HCT116 (cell line): ENCODE results near the gene NBAS. TPM values are rescaled to one million over a fixed set of nuclear protein-coding genes. Genes with fewer than 3 reads are reported as not detected.

Source experiments
- ATAC-seq: fragments of 200-7000 bp; cut with Tn5 transposase; 2 replicates; pipeline ENCODE4 v1.9.1; 2020; ENCODE audit warnings: mild to moderate bottlenecking, moderate library complexity
- BruUV-seq: library from RNA; stranded (reverse); fragments of 400-500 nt; replicated peaks from 2 replicates; lab custom pipeline; 2021; lab: Mats Ljungman, UMichigan
- CTCF ChIA-PET: fragments of 300-600 bp; sonication (Branson Sonifier 250); formaldehyde crosslinking; loops from one replicate; lab custom pipeline; 2021; ENCODE audit warnings: antibody characterized with exemption; lab: Charles Lee
- POLR2A ChIA-PET: fragments of 300-600, 350-600 bp; sonication (Branson Sonifier 250); formaldehyde crosslinking; loops from one replicate; lab custom pipeline; 2021; ENCODE audit warnings: antibody characterized with exemption; lab: Charles Lee
- RAD21 ChIA-PET, 2 experiments: fragments of 300-600 bp; sonication (Branson Sonifier 250); formaldehyde crosslinking; loops; one replicate each; lab custom pipeline; 2023; ENCODE audit warnings: low total read pairs in 2 of 2; ENCODE audit not compliant: uncharacterized antibody in 2 of 2, unreplicated experiment in 2 of 2, low non-redundant PET in 1 of 2; lab: Charles Lee
- DNase-seq: peaks from one replicate; pipeline ENCODE4 v3.0.0-alpha.2; 2010; ENCODE audit warnings: low read depth, low spot score
- H2AFZ ChIP-seq: fragments of 200-600 bp; shearing (Covaris generic), sonication (generic); 2 replicates; pipeline ENCODE4 v1.6.1; 2017; ENCODE audit warnings: low read depth, mixed run types, mixed read lengths, antibody characterized with exemption, low read length; ENCODE audit not compliant: poor library complexity, severe bottlenecking
- H3K27ac ChIP-seq: 2 replicates; pipeline ENCODE4 v1.5.1; 2012; ENCODE audit warnings: low read depth, low read length
- H3K27me3 ChIP-seq: fragments of 200-600 bp; sonication (generic); 2 replicates; pipeline ENCODE4 v1.6.1; 2016; ENCODE audit warnings: mixed run types, low read length, mixed read lengths; ENCODE audit not compliant: insufficient read depth
- H3K36me3 ChIP-seq, 2 experiments: fragments of 200-500 bp in 1 of 2; fragments of 200-600 bp in 1 of 2; sonication (Bioruptor generic) in 1 of 2; sonication (generic) in 1 of 2; 2 replicates each; pipeline versions ENCODE4 v1.5.1 to v1.6.1; 2014 to 2016; ENCODE audit warnings: low read length in 2 of 2, inconsistent platforms in 1 of 2, mixed read lengths in 1 of 2, mixed run types in 1 of 2; ENCODE audit not compliant: insufficient read depth in 2 of 2, control insufficient read depth in 1 of 2
- H3K4me1 ChIP-seq, 2 experiments: fragments of 200-600 bp in 1 of 2; sonication (generic) in 1 of 2; 2 replicates each; pipeline versions ENCODE4 v1.5.1 to v1.6.1; 2012 to 2017; ENCODE audit warnings: low read length in 2 of 2, inconsistent platforms in 1 of 2, mild to moderate bottlenecking in 1 of 2, mixed read lengths in 1 of 2, mixed run types in 1 of 2, moderate library complexity in 1 of 2; ENCODE audit not compliant: insufficient read depth in 2 of 2, control insufficient read depth in 1 of 2
- H3K4me2 ChIP-seq: fragments of 200-600 bp; sonication (generic); 2 replicates; pipeline ENCODE4 v1.6.1; 2017; ENCODE audit warnings: mixed run types, low read length, mixed read lengths
- H3K4me3 ChIP-seq, 2 experiments: fragments of 200-600 bp in 1 of 2; sonication (generic) in 1 of 2; replicated peaks in 1 of 2; 2 replicates each; pipeline ENCODE4 v1.5.1; 2011 to 2016; ENCODE audit warnings: low read length in 2 of 2, control low read depth in 1 of 2, low read depth in 1 of 2, mild to moderate bottlenecking in 1 of 2, mixed read lengths in 1 of 2, mixed run types in 1 of 2
- H3K79me2 ChIP-seq: fragments of 200-600 bp; sonication (generic); 2 replicates; pipeline ENCODE4 v1.6.1; 2017; ENCODE audit warnings: mild to moderate bottlenecking, mixed run types, low read length, moderate library complexity, mixed read lengths; ENCODE audit not compliant: insufficient read depth
- H3K9ac ChIP-seq: fragments of 200-600 bp; sonication (generic); 2 replicates; pipeline ENCODE4 v1.6.1; 2016; ENCODE audit warnings: low read length, mixed read lengths
- H3K9me2 ChIP-seq: fragments of 200-600 bp; sonication (generic), shearing (Covaris generic); 2 replicates; pipeline ENCODE4 v1.6.1; 2017; ENCODE audit warnings: mixed run types, mild to moderate bottlenecking, moderate library complexity; ENCODE audit not compliant: insufficient read depth
- H3K9me3 ChIP-seq, 2 experiments: fragments of 200-500 bp in 1 of 2; fragments of 200-600 bp in 1 of 2; sonication (Bioruptor generic) in 1 of 2; sonication (generic) in 1 of 2; 2 replicates each; pipeline ENCODE4 v1.6.1; 2014 to 2017; ENCODE audit warnings: low read length in 2 of 2, mixed read lengths in 2 of 2, inconsistent platforms in 1 of 2, low read depth in 1 of 2, mild to moderate bottlenecking in 1 of 2, mixed run types in 1 of 2, moderate library complexity in 1 of 2; ENCODE audit not compliant: control insufficient read depth in 1 of 2, insufficient read depth in 1 of 2
- H4K20me1 ChIP-seq: fragments of 200-600 bp; sonication (generic), shearing (Covaris generic); 2 replicates; pipeline ENCODE4 v1.6.1; 2017; ENCODE audit warnings: mixed run types, mild to moderate bottlenecking, moderate library complexity; ENCODE audit not compliant: insufficient read depth
- CBX3 ChIP-seq: IDR thresholded peaks from 2 replicates; pipeline ENCODE4 v1.6.1; 2012; ENCODE audit warnings: low read depth
- CEBPB ChIP-seq: IDR thresholded peaks from 2 replicates; pipeline ENCODE4 v1.6.1; 2012; ENCODE audit warnings: low read depth
- EGR1 ChIP-seq: IDR thresholded peaks from 2 replicates; pipeline ENCODE4 v1.6.1; 2012; ENCODE audit warnings: low read depth
- EZH2 ChIP-seq: fragments of 200-600 bp; sonication (generic); IDR thresholded peaks from 2 replicates; pipeline ENCODE4 v1.6.1; 2017; ENCODE audit warnings: antibody characterized with exemption, mixed run types
- EZH2phosphoT487 ChIP-seq: fragments of 200-600 bp; IDR thresholded peaks from 2 replicates; pipeline ENCODE4 v1.6.1; 2018; ENCODE audit warnings: antibody characterized with exemption, borderline replicate concordance
- FOSL1 ChIP-seq: IDR thresholded peaks from 2 replicates; pipeline ENCODE4 v1.6.1; 2012; ENCODE audit warnings: low read depth
- POLR2A ChIP-seq: IDR thresholded peaks from 2 replicates; pipeline ENCODE4 v1.7.0; 2011; ENCODE audit warnings: borderline replicate concordance; ENCODE audit not compliant: insufficient read depth, insufficient read length; ENCODE audit errors: extremely low read depth
- POLR2AphosphoS5 ChIP-seq: IDR thresholded peaks from 2 replicates; pipeline ENCODE4 v1.6.1; 2011; ENCODE audit warnings: mild to moderate bottlenecking, low read depth, low read length, moderate library complexity
- SRF ChIP-seq: IDR thresholded peaks from 2 replicates; pipeline ENCODE4 v1.6.1; 2012; ENCODE audit warnings: low read depth
- ZFX ChIP-seq: fragments of 450-650 bp; IDR thresholded peaks from 2 replicates; pipeline ENCODE4 v1.6.1; 2017
- ZNF274 ChIP-seq: fragments of 200-500 bp; sonication (Bioruptor generic); IDR thresholded peaks from 2 replicates; pipeline ENCODE4 v1.6.1; 2014; ENCODE audit warnings: mild to moderate bottlenecking, low read depth, low read length, inconsistent platforms
- intact Hi-C: fragments of 100-400 bp; cut with micrococcal nuclease; formaldehyde crosslinking; loops from 2 replicates; pipeline ENCODE4 v1.10.0; 2022
- total RNA-seq: library from RNA; stranded (reverse); gene quantifications from one replicate; pipeline ENCODE4 v1.2.1, GENCODE V29; 2021; ENCODE audit not compliant: unreplicated experiment
- TF ChIP-seq, protein P1 (sequence below), 3 experiments: fragments of 200-600 bp in 1 of 3; sonication (generic) in 1 of 3; IDR thresholded peaks in 2 of 3; conservative IDR thresholded peaks in 1 of 3; 2 replicates each; pipeline ENCODE4 v1.5.1; 2012 to 2017; ENCODE audit warnings: low read depth in 2 of 3, low read length in 2 of 3, antibody characterized with exemption in 1 of 3, borderline replicate concordance in 1 of 3, control low read depth in 1 of 3, mild to moderate bottlenecking in 1 of 3, mixed read lengths in 1 of 3, mixed run types in 1 of 3, moderate library complexity in 1 of 3; ENCODE audit not compliant: insufficient read depth in 1 of 3
- TF ChIP-seq, protein P2 (sequence below): IDR thresholded peaks from 2 replicates; pipeline ENCODE4 v1.6.1; 2012; ENCODE audit warnings: low read depth
- TF ChIP-seq, protein P3 (sequence below): IDR thresholded peaks from 2 replicates; pipeline ENCODE4 v1.6.1; 2012
- TF ChIP-seq, protein P4 (sequence below): IDR thresholded peaks from 2 replicates; pipeline ENCODE4 v1.6.1; 2011; ENCODE audit warnings: mild to moderate bottlenecking, low read length, moderate library complexity; ENCODE audit not compliant: insufficient replicate concordance; ENCODE audit errors: extremely low read depth

The NBAS gene
- total RNA-seq, 1 experiment from 2014 or later = 32.8 TPM

DNA sequence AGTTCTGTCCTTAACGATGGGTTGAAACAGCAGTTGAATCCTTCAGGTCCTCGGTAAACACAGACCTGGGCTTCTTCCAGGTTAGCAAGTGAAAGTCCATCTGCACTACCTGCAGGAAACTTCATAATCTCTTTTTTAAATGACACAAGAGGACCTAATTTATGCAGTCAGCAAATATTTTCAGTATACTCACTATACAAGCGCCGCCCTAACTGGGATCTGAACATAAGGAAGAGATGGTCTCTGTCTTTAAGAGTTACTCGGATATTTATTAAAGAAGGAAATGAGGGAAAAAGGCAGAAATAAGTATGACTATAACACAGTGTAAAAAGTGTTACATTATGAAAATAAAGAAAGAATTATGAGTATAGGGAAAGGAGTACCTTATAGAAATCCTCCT is 103.3 kb downstream of the NBAS start:
- H3K9me2 ChIP-seq = no peaks in the 10 kb centered on the region
- no peaks in the 10 kb centered on the region for H4K20me1 ChIP-seq
- POLR2A ChIA-PET = no interaction called here
- H3K27ac ChIP-seq = no peak overlapping the region
- TF ChIP-seq POLR2A (no peak), ZFX (no peak), SRF (no peak), EZH2phosphoT487 (no peak), CBX3 (no peak), EZH2 (no peak), EGR1 (no peak), CEBPB (no peak), FOSL1 (no peak), ZNF274 (no peak), POLR2AphosphoS5 (no peak)
- TF ChIP-seq, protein P1, sequence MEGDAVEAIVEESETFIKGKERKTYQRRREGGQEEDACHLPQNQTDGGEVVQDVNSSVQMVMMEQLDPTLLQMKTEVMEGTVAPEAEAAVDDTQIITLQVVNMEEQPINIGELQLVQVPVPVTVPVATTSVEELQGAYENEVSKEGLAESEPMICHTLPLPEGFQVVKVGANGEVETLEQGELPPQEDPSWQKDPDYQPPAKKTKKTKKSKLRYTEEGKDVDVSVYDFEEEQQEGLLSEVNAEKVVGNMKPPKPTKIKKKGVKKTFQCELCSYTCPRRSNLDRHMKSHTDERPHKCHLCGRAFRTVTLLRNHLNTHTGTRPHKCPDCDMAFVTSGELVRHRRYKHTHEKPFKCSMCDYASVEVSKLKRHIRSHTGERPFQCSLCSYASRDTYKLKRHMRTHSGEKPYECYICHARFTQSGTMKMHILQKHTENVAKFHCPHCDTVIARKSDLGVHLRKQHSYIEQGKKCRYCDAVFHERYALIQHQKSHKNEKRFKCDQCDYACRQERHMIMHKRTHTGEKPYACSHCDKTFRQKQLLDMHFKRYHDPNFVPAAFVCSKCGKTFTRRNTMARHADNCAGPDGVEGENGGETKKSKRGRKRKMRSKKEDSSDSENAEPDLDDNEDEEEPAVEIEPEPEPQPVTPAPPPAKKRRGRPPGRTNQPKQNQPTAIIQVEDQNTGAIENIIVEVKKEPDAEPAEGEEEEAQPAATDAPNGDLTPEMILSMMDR (IDR thresholded peaks at IDR 0.05 in 2 of 3, conservative IDR thresholded peaks at IDR 0.05 in 1 of 3; ENCODE audit: borderline replicate concordance in 1 of 3, insufficient read depth in 1 of 3, low read depth in 2 of 3, low read length in 2 of 3) = no peak
- TF ChIP-seq, protein P2, sequence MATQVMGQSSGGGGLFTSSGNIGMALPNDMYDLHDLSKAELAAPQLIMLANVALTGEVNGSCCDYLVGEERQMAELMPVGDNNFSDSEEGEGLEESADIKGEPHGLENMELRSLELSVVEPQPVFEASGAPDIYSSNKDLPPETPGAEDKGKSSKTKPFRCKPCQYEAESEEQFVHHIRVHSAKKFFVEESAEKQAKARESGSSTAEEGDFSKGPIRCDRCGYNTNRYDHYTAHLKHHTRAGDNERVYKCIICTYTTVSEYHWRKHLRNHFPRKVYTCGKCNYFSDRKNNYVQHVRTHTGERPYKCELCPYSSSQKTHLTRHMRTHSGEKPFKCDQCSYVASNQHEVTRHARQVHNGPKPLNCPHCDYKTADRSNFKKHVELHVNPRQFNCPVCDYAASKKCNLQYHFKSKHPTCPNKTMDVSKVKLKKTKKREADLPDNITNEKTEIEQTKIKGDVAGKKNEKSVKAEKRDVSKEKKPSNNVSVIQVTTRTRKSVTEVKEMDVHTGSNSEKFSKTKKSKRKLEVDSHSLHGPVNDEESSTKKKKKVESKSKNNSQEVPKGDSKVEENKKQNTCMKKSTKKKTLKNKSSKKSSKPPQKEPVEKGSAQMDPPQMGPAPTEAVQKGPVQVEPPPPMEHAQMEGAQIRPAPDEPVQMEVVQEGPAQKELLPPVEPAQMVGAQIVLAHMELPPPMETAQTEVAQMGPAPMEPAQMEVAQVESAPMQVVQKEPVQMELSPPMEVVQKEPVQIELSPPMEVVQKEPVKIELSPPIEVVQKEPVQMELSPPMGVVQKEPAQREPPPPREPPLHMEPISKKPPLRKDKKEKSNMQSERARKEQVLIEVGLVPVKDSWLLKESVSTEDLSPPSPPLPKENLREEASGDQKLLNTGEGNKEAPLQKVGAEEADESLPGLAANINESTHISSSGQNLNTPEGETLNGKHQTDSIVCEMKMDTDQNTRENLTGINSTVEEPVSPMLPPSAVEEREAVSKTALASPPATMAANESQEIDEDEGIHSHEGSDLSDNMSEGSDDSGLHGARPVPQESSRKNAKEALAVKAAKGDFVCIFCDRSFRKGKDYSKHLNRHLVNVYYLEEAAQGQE = no peak
- TF ChIP-seq, protein P3, sequence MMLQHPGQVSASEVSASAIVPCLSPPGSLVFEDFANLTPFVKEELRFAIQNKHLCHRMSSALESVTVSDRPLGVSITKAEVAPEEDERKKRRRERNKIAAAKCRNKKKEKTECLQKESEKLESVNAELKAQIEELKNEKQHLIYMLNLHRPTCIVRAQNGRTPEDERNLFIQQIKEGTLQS = no peak
- TF ChIP-seq, protein P4, sequence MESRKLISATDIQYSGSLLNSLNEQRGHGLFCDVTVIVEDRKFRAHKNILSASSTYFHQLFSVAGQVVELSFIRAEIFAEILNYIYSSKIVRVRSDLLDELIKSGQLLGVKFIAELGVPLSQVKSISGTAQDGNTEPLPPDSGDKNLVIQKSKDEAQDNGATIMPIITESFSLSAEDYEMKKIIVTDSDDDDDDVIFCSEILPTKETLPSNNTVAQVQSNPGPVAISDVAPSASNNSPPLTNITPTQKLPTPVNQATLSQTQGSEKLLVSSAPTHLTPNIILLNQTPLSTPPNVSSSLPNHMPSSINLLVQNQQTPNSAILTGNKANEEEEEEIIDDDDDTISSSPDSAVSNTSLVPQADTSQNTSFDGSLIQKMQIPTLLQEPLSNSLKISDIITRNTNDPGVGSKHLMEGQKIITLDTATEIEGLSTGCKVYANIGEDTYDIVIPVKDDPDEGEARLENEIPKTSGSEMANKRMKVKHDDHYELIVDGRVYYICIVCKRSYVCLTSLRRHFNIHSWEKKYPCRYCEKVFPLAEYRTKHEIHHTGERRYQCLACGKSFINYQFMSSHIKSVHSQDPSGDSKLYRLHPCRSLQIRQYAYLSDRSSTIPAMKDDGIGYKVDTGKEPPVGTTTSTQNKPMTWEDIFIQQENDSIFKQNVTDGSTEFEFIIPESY = no peak
- TF ChIP-seq, all 23 proteins: peak for 0
- ChIA-PET CTCF (no interaction called here), RAD21 (no interaction called here)
- Histone ChIP-seq H3K36me3 (no peaks in the 10 kb centered on the region), H3K27me3 (no peaks in the 10 kb centered on the region), H3K4me2 (no peak overlapping the region), H3K9ac (no peak overlapping the region), H2AFZ (no peak overlapping the region), H3K4me1 (peaks cover 0 to 7% of the 10 kb centered on the region in 2 experiments; a peak in 2 of 4 replicates), H3K79me2 (no peaks in the 10 kb centered on the region), H3K9me3 (no peaks in the 10 kb centered on the region), H3K4me3 (no peak overlapping the region)
- BruUV-seq = no TSS peak
- DNase-seq (no peak), ATAC-seq (no peak)
- intact Hi-C loops = no loop called here
